CD8-positive, alpha-beta memory T cell (primary cell): Measurements from ENCODE around the gene ERICH4. TPM values are rescaled to one million over a fixed set of nuclear protein-coding genes. Genes with fewer than 3 reads are reported as not detected.
A peak's percentile ranks its signal among the peaks of the same experiment; 100 is the strongest.
"Not testable (repeated sequence)": the region's sequence is repeated elsewhere in the genome, so short reads cannot be mapped to it uniquely, and the experiment has no call there.

Source experiments
- CTCF ChIA-PET: fragments of 350-600 bp; sonication (Branson Sonifier 250); formaldehyde crosslinking; loops from one replicate; lab custom pipeline; 2021; ENCODE audit warnings: antibody characterized with exemption; lab: Charles Lee
- POLR2A ChIA-PET: fragments of 350-600 bp; sonication (Branson Sonifier 250); formaldehyde crosslinking; loops from one replicate; lab custom pipeline; 2021; ENCODE audit warnings: antibody characterized with exemption; lab: Charles Lee
- DNase-seq, 5 donors: peaks; one replicate each; pipeline versions ENCODE4 v3.0.0 to v3.0.0-alpha.2; 2020 to 2022; ENCODE audit warnings: mixed read lengths in 1 of 5
- H3K27ac ChIP-seq: one replicate; pipeline ENCODE4 v1.7.0; 2013; ENCODE audit warnings: low read depth, mild to moderate bottlenecking, low read length, moderate library complexity
- H3K27me3 ChIP-seq: 2 replicates; pipeline ENCODE4 v1.7.0; 2013; ENCODE audit warnings: low read length, mild to moderate bottlenecking; ENCODE audit not compliant: insufficient read depth, poor library complexity, severe bottlenecking
- H3K36me3 ChIP-seq: 2 replicates; pipeline ENCODE4 v1.7.0; 2013; ENCODE audit warnings: mild to moderate bottlenecking, low read length, moderate library complexity; ENCODE audit not compliant: insufficient read depth
- H3K4me1 ChIP-seq: 2 replicates; pipeline ENCODE4 v1.7.0; 2013; ENCODE audit warnings: mild to moderate bottlenecking, low read length, moderate library complexity; ENCODE audit not compliant: insufficient read depth
- H3K4me3 ChIP-seq: 2 replicates; pipeline ENCODE4 v1.7.0; 2013; ENCODE audit warnings: mild to moderate bottlenecking, low read length
- H3K9me3 ChIP-seq: 2 replicates; pipeline ENCODE4 v1.7.0; 2013; ENCODE audit warnings: mild to moderate bottlenecking, low read length
- H3K27ac Mint-ChIP-seq, 8 donors: one replicate each; pipeline ENCODE4 v1.8.0; 2020 to 2021; ENCODE audit warnings: mixed read lengths in 8 of 8, mild to moderate bottlenecking in 6 of 8, inconsistent platforms in 3 of 8, moderate library complexity in 3 of 8
- H3K27me3 Mint-ChIP-seq, 2 donors: one replicate each; pipeline ENCODE4 v1.8.0; 2020 to 2021; ENCODE audit warnings: mixed read lengths in 2 of 2, mild to moderate bottlenecking in 1 of 2, moderate library complexity in 1 of 2
- H3K36me3 Mint-ChIP-seq, 3 donors: one replicate each; pipeline ENCODE4 v1.8.0; 2020 to 2021; ENCODE audit warnings: mixed read lengths in 3 of 3, inconsistent platforms in 1 of 3, mild to moderate bottlenecking in 1 of 3
- H3K4me1 Mint-ChIP-seq, 3 donors: one replicate each; pipeline ENCODE4 v1.8.0; 2020 to 2021; ENCODE audit warnings: mixed read lengths in 3 of 3, inconsistent platforms in 1 of 3, mild to moderate bottlenecking in 1 of 3
- H3K4me3 Mint-ChIP-seq, 7 donors: one replicate each; pipeline ENCODE4 v1.8.0; 2020 to 2021; ENCODE audit warnings: mixed read lengths in 7 of 7, mild to moderate bottlenecking in 6 of 7, moderate library complexity in 4 of 7, inconsistent platforms in 2 of 7
- H3K9me3 Mint-ChIP-seq, 5 donors: one replicate each; pipeline ENCODE4 v1.8.0; 2020 to 2022; ENCODE audit warnings: mixed read lengths in 5 of 5, mild to moderate bottlenecking in 3 of 5, moderate library complexity in 2 of 5, inconsistent platforms in 1 of 5
- polyA plus RNA-seq: library from polyadenylated mRNA; unstranded; fragments of 300-500 nt; fragmentation: Illumina TruSeq; gene quantifications from one replicate; pipeline ENCODE4 v1.2.3, GENCODE V29; 2021
- total RNA-seq, 2 experiments: library from RNA; stranded (reverse); gene quantifications; one replicate each; pipeline ENCODE4 v1.2.3, GENCODE V29; 2021

The ERICH4 gene
- total and polyA plus RNA-seq, 3 experiments from 2014 or later: not detected

DNA sequence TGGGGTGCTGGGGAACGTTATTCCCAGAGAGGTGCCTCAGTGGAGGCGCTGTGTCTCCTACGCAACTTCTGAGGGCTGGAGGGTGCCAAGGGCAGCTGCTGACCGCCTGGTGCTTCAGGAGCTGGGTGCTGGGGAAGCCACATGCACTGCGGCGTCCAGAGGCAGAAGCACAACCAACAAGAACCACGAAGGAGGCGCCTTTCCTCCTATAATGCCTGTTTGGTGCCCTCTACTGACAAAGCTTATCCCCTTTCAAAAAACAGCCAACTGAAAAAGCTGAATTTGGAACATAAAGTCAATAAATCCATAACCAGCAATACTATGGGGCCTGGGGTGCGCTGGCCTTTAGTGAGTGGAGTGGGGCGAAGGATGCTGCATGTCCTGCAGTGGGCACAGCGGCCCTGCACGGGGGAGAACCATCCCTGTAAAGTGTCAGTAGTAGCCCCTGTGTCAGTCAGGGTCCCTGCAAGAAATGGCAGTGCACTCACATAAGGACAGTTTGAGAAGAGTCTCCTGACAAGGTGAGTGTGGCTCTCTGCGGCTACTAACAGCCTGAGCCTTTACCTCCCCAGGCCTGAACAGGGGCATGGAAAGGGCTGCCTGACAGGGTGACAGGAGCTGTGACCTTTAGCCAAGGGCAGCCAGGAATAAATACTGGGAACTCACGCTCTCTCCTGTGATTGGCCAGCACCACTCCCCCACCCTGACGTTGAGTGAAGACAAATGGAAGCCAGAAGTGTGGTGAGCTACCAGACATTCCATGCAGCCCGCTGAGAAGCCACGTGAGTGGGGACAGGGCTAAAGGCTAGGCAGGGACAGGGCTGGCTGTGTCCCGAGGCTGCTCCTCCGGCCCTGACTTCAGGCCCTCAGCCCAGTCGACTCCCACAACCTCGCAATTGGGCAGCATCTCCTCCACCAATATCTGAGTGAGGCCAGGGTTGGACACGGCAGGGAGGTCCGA, 11.2 kb upstream of the ERICH4 start:
- no peak overlapping the region for H3K4me3 ChIP-seq
- H3K36me3 ChIP-seq: peaks cover 16% of the 10 kb centered on the region
- DNase-seq: no peak
- no peak overlapping the region for H3K27ac ChIP-seq
- H3K27me3 ChIP-seq: no peaks in the 10 kb centered on the region
- H3K4me1 ChIP-seq: peaks cover 17% of the 10 kb centered on the region
- Mint-ChIP-seq H3K27me3 (peaks cover 0 to 2% of the 10 kb centered on the region in 2 donors), H3K9me3 (no peaks in the 10 kb centered on the region), H3K4me3 (peak overlapping the region in 2 of 7 donors; percentile 30 to 69), H3K4me1 (peaks cover 31 to 47% (median 37%) of the 10 kb centered on the region in 3 donors), H3K27ac (peak overlapping the region in 7 of 8 donors; percentile 11 to 96 (median 68)), H3K36me3 (peaks cover 6 to 49% (median 7%) of the 10 kb centered on the region in 3 donors)
- ChIA-PET CTCF (interaction anchor here (1.1 to 1.9 kb wide), 8 partner anchors 10 to 80 kb away, joined by 3 to 6 read pairs (median 4); partner anchors contain the start of gene B9D2), POLR2A (no interaction called here)
- H3K9me3 ChIP-seq: no peaks in the 10 kb centered on the region

DNA sequence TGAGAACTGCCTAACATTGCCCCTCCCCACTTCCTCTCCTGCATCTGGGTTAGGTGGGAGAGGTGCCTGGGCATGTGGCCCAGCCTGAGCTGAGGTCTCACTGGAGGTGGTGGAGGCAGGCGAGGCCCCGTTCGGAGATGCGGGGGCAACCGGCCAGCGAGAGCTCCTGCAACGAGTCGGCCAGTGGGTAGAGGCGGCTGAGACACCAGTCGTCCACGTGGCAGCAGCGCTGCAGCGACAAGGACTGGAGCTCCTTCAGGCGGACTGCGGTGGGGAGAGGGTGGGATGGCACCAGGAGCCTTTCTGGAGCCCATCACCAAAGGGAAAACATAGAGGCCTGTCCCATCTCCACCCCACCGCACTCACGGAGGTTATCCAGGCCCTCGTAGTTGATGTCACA, 9.8 kb upstream of the ERICH4 start:
- ChIA-PET POLR2A (no interaction called here), CTCF (no interaction called here)
- Histone ChIP-seq H3K4me3 (no peak overlapping the region), H3K4me1 (peaks cover 12% of the 10 kb centered on the region), H3K36me3 (peaks cover 16% of the 10 kb centered on the region), H3K27me3 (no peaks in the 10 kb centered on the region), H3K27ac (no peak overlapping the region), H3K9me3 (no peaks in the 10 kb centered on the region)
- no peak for DNase-seq
- Mint-ChIP-seq H3K36me3 (peaks cover 6 to 55% (median 7%) of the 10 kb centered on the region in 3 donors), H3K27ac (no peak overlapping the region), H3K4me3 (no peak overlapping the region), H3K27me3 (peaks cover 0 to 2% of the 10 kb centered on the region in 2 donors), H3K4me1 (peaks cover 26 to 36% (median 32%) of the 10 kb centered on the region in 3 donors), H3K9me3 (no peaks in the 10 kb centered on the region)

DNA sequence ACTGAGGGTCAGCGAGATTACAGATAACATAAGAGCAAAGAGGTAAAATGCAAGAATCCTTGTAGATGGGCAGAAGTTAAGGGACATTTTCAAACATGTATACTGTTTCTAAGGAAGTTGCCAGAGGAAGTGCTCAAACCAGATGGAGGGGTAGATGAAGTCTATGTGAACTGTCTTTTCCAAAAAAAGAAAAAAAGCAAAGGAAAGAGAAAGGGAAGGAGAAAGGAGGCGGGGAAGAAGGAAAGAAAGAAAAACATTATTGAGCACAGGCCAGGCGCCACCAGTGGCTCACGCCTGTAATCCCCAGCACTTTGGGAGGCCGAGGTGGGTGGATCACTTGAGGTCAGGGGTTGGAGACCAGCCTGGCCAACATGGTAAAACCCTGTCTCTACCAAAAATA, 8.5 kb upstream of the ERICH4 start:
- POLR2A ChIA-PET: no interaction called here
- no peaks in the 10 kb centered on the region for H3K9me3 Mint-ChIP-seq

DNA sequence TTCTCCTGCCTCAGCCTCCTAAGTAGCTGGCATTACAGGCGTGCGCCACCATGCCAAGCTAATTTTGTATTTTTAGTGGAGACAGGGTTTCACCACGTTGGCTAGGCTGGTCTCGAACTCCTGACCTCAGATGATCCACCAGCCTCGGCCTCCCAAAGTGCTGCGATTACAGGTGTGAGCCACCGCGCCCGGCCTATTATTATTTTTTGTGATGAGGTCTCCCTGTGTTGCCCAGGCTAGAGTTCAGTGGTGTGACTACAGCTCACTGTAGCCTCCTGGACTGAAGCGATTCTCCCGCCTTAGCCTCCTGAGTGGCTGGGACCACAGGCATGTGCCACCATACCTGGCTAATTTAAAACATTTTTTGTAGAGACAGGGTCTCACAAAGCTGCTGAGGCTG, 7.6 kb upstream of the ERICH4 start:
- H3K27me3 ChIP-seq, H3K27me3 Mint-ChIP-seq, H3K4me3 ChIP-seq, POLR2A ChIA-PET, DNase-seq, H3K4me3 Mint-ChIP-seq, H3K27ac ChIP-seq, H3K9me3 ChIP-seq, H3K9me3 Mint-ChIP-seq: not testable (repeated sequence)
- H3K27ac Mint-ChIP-seq: peak overlapping the region in 1 of 8 donors; percentile 32
- CTCF ChIA-PET: interaction anchor here (0.9 kb wide), 1 partner anchor 147 kb away, joined by 3 read pairs; no protein-coding TSS in a partner anchor
- H3K4me1 Mint-ChIP-seq: peaks cover 20 to 23% (median 20%) of the 10 kb centered on the region in 3 donors
- H3K4me1 ChIP-seq: peaks cover 15% of the 10 kb centered on the region
- H3K36me3 ChIP-seq: peaks cover 16% of the 10 kb centered on the region
- peaks cover 6 to 56% (median 7%) of the 10 kb centered on the region in 3 donors for H3K36me3 Mint-ChIP-seq

More for the DNA sequence above, 8.5 kb upstream of the ERICH4 start:
- Mint-ChIP-seq H3K4me1 (peaks cover 20 to 23% (median 20%) of the 10 kb centered on the region in 3 donors), H3K4me3 (peak overlapping the region in 1 of 7 donors; percentile 2), H3K36me3 (peaks cover 6 to 57% (median 7%) of the 10 kb centered on the region in 3 donors), H3K27me3 (peaks cover 0 to 2% of the 10 kb centered on the region in 2 donors), H3K27ac (peak overlapping the region in 1 of 8 donors; percentile 56)
- Histone ChIP-seq H3K4me3 (no peak overlapping the region), H3K27me3 (no peaks in the 10 kb centered on the region), H3K36me3 (peaks cover 16% of the 10 kb centered on the region), H3K4me1 (peaks cover 8% of the 10 kb centered on the region), H3K27ac (no peak overlapping the region), H3K9me3 (no peaks in the 10 kb centered on the region)
- CTCF ChIA-PET: no interaction called here
- DNase-seq: no peak

DNA sequence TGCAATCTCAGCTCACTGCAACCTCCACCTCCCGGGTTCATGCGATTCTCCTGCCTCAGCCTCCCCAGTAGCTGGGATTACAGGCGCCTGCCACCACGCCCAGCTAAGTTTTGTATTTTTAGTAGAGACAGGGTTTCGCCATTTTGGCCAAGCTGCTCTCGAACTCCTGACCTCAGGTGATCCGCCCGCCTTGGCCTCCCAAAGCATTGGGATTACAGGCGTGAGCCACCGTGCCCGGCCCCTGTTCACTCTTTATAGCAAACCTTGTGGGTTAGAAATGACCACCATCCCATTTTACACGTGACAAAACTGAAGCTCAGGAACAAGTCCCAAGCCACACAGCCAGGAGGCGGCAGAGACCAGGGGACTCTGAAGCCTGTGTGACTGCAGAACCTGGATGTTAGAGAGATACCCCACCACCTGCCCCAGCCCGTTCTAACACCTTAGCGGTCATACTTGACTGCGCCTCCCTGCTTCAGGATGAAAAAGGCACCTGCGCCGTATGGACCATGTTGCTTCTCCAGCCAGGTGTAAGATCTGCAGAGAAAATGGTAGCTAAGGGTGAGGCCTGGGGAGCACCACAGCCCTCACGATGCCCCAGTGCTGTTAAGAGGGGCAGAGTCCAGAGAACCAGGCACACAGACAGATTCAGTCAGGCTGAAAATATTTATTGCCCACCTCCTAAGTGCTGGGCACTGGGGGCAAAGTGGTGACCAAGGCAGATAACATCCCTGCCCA, 6.9 kb upstream of the ERICH4 start:
- peaks cover 17% of the 10 kb centered on the region for H3K4me1 ChIP-seq
- H3K27ac Mint-ChIP-seq: peak overlapping the region in 2 of 8 donors; percentile 63 to 65
- no peaks in the 10 kb centered on the region for H3K9me3 Mint-ChIP-seq
- ChIA-PET CTCF (interaction anchor here (0.9 kb wide), 1 partner anchor 147 kb away, joined by 3 read pairs; no protein-coding TSS in a partner anchor), POLR2A (no interaction called here)
- no peaks in the 10 kb centered on the region for H3K9me3 ChIP-seq
- H3K4me1 Mint-ChIP-seq: peaks cover 16 to 18% (median 18%) of the 10 kb centered on the region in 3 donors
- H3K36me3 Mint-ChIP-seq: peaks cover 6 to 52% (median 7%) of the 10 kb centered on the region in 3 donors
- no peak overlapping the region for H3K27ac ChIP-seq
- H3K4me3 Mint-ChIP-seq: peak overlapping the region in 1 of 7 donors; percentile 53
- peaks cover 16% of the 10 kb centered on the region for H3K36me3 ChIP-seq
- no peak for DNase-seq
- H3K27me3 Mint-ChIP-seq: peaks cover 0 to 3% of the 10 kb centered on the region in 2 donors
- H3K27me3 ChIP-seq: no peaks in the 10 kb centered on the region
- no peak overlapping the region for H3K4me3 ChIP-seq

DNA sequence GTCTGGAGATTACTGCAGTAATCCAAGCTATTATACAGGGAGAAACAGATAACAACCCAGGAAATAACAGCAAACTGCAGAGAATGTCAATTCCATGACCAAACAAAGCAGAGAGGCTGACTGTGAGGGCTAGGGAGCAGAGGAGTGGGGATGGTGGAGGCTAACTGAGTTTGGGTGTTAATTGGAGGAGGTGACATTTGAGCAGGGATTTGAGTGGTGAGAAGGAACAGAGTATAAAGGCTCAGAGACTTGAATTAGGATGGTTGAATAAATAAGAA, 6.3 kb upstream of the ERICH4 start:
- ChIA-PET CTCF (no interaction called here), POLR2A (no interaction called here)
- Histone ChIP-seq H3K36me3 (peaks cover 15% of the 10 kb centered on the region), H3K9me3 (no peaks in the 10 kb centered on the region), H3K27ac (no peak overlapping the region), H3K4me3 (no peak overlapping the region), H3K4me1 (peaks cover 17% of the 10 kb centered on the region), H3K27me3 (no peaks in the 10 kb centered on the region)
- Mint-ChIP-seq H3K27ac (peak overlapping the region in 3 of 8 donors; percentile 50 to 90 (median 63)), H3K4me3 (peak overlapping the region in 1 of 7 donors; percentile 53), H3K9me3 (no peaks in the 10 kb centered on the region), H3K36me3 (peaks cover 6 to 47% (median 7%) of the 10 kb centered on the region in 3 donors), H3K27me3 (peaks cover 3% of the 10 kb centered on the region in 2 donors), H3K4me1 (peaks cover 11 to 14% (median 13%) of the 10 kb centered on the region in 3 donors)
- no peak for DNase-seq

DNA sequence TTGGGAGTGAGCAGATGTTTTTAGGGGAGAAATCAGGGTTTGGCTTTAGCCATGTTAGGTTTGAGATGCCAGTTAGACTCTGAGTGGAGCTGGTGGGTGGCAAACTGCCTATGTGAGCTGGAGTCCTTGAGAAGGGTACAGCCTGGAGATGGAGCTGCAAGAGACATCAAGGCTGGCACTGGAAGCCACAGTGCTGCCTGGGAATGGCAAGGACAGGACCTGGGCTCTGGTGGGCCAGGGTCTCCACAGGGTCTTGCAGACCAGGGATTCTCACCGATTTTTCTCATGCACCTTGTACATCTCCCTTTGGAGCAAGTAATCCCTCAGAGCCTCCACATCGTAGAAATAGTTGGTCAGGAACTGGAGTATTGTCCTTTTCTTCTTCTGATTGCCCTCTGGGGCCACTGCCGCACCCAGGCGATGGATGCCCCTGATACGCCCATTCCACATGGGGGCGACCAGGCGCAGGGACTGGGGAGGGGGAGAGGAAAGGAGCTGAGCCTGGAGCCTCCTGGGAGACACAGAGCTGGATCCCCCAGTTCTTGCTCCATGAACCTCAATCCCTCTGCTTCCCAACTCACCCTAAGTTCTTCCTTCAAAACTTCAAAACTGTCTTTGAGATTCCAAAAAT, 4.9 kb upstream of the ERICH4 start:
- Histone ChIP-seq H3K27me3 (no peaks in the 10 kb centered on the region), H3K4me1 (peaks cover 17% of the 10 kb centered on the region), H3K36me3 (peaks cover under 1% of the 10 kb centered on the region), H3K9me3 (no peaks in the 10 kb centered on the region), H3K4me3 (no peak overlapping the region), H3K27ac (no peak overlapping the region)
- Mint-ChIP-seq H3K4me3 (peak overlapping the region in 4 of 7 donors; percentile 56 to 81 (median 75)), H3K4me1 (peaks cover 5 to 13% (median 10%) of the 10 kb centered on the region in 3 donors), H3K27ac (peak overlapping the region in 6 of 8 donors; percentile 3 to 77 (median 66)), H3K36me3 (peaks cover 0 to 33% (median 0%) of the 10 kb centered on the region in 3 donors), H3K9me3 (no peaks in the 10 kb centered on the region), H3K27me3 (peaks cover 3 to 4% of the 10 kb centered on the region in 2 donors)
- ChIA-PET POLR2A (no interaction called here), CTCF (interaction anchor here (2.4 to 3.0 kb wide), 2 partner anchors 11 to 86 kb away, joined by 10 to 18 read pairs; no protein-coding TSS in a partner anchor)
- no peak for DNase-seq
